KG1 (cell line): ENCODE results near the gene ILKAP.

ENCODE experiments used
- DNase-seq: peaks from one replicate; lab custom pipeline; 2025; lab: John Stamatoyannopoulos, UW

Gene ILKAP

DNA sequence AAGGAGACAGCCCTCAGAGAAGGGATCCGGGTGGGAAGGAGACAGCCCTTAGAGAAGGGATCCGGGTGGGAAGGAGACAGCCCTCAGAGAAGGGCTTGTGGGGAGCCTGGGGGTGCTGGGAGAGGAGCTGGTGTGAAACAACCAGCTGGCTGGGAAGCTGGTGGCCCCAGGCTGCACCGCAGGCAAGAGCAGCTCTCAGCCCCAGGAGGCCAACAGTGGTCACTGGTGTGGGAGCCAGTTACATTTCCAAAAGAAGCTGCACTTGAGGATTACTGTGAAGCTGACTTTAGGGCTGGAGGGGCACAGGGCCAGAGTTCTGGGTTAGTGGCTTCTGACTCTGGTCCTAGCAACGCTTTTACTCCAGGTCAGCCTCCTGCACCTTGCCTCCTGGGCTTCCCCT is 33.1 kb upstream of the ILKAP start:
- no peak for DNase-seq

DNA sequence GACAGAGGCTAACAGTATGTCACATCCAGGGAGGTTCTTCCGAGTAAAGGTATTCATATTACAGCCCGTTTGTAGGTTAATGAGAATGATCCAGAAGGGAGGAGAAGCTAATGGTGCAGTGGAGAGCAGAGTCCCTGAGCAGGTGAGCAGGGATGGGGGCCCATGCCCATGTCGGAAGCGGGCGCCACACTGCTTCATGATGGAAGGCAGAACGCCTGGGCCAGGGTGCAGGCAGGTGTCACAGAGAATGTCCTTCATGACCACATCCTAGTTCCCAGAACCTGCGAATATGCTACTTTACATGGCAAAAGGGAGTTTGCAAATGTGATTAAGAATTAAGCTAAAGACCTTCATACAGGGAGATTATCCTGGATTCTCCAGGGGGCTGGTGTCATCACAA is 32.4 kb upstream of the ILKAP start:
- DNase-seq = no peak

DNA sequence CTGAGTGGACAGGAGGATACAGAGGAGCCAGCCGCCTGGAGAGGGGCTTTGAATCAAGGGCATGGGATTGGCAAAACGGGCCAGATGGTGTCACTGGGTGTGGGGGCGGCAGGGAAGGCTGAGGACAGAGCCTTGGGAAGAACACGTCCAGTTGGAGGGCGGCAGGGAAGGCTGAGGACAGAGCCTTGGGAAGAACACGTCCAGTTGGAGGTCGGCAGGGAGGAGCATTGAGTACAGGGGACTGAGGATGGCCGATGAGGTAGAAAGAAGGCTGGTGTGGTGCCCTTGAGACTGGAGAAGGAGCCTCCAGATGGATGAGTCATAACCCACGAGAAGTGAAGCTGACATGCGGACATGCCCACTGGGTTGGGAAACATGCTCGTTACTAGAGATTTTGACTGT is 31.8 kb upstream of the ILKAP start:
- DNase-seq = no peak

- DNase-seq = no peak
Measured at GRCh38 chr2:238233625-238234024, 30.1 kb upstream of the ILKAP start.

- DNase-seq = no peak
Measured at GRCh38 chr2:238231809-238232208, 28.3 kb upstream of the ILKAP start.

- DNase-seq = peak; percentile 32
Measured at GRCh38 chr2:238231251-238231793, 27.8 kb upstream of the ILKAP start.

DNA sequence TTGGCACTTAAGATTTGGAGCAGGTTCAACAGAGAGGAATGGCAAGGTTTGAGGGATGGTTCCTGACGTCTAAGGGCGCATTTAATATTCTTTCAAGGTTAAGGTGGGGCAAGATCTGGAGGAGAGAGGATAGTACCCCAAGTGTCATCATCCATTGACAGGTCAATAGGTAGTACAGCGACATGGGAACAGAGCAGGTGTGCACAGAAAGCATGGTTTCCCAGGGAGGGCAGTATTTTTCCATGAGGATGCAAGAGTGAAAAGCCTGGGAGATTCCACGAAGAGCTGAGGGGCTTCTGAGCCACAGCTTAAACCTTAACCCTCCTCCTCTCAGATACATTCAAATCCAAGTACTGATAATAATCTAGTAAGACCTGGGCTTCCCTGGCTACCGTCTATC is 27.2 kb upstream of the ILKAP start:
- no peak for DNase-seq

DNA sequence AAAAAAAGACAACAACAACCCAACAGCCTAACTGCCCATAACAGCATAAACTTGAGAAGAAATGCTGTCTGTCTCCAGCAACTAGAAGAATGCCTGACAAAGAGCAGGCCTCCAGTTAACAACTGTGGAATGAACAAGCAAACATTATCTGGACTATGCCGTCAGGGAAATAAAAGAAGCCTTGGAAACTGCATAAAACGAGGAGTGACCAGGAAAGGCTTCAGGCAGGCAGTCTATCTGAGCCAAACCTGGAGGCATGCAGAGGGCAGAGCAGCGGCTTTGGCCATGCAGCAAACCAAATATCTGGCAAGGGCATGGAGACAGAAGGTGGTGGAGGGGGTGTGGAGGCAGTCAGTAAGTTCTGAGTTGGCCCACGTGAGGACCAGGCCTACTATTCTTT is 25.2 kb upstream of the ILKAP start:
- DNase-seq = no peak

GRCh38 chr2:238227587-238228032 is 24.1 kb upstream of the ILKAP start:
- no peak for DNase-seq

DNA sequence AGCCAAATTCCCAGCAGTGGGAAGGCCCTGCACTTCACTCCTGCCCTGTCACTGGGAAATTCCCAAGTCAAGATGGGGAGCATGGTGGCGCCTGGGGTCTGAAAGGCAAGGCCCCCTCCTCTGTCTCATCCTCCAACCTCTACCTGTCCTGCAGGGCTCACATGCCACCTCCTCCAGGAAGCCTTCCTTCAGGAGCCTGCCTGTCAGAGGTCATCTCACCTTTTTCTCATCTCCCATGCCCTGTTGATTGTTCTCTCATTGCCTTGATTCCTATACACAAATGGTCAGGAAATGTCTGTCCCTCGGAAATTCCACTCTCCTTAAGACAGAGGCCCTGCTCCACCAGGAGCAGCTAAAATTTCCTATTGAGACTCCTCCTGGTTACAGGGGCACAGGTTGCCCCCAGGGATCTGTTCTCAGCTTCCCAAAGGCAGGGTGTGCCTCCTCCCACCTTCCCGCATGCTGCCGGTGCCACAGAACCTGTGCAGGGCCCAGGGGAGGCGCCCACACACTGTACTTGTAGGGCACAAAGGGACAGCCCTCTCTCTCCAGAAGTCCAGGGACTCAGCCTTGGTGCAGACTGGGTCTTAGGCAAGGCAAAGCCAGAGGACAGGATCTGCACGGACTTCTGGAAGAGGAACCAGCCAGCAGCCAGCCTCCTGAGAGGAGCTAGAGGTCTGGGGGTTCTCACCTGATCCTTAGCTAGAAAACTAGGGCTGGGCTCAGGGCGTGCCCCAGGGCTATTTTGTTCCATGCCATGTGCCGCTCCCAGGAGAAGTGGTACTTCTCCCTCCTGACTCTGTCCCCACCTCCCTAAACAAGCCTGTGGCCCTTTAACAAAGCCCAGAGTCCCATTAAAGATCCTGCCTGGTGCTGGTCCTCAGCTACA is 23.4 kb upstream of the ILKAP start:
- DNase-seq = no peak

- no peak for DNase-seq
Measured at GRCh38 chr2:238225911-238226697, 22.6 kb upstream of the ILKAP start.

DNA sequence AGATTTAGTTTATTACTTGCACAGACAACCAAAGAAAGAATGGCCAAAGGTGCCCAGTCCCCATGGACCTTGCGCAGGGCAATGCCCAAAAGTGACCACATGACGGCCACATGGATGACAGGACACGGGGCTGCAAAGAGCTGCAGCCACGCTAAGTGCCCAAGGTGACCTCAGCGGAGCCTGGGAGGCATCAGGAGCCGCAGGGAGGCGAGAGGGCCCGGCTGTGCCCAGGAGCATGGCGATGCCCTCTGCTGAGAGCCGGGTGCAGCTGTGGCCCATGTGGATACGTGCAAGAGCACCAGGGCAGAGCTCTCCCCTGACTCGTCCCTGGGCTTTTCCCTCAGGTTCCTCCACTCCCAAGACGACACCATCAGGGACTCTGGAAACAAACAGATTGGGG is 21.6 kb upstream of the ILKAP start:
- DNase-seq = no peak

DNA sequence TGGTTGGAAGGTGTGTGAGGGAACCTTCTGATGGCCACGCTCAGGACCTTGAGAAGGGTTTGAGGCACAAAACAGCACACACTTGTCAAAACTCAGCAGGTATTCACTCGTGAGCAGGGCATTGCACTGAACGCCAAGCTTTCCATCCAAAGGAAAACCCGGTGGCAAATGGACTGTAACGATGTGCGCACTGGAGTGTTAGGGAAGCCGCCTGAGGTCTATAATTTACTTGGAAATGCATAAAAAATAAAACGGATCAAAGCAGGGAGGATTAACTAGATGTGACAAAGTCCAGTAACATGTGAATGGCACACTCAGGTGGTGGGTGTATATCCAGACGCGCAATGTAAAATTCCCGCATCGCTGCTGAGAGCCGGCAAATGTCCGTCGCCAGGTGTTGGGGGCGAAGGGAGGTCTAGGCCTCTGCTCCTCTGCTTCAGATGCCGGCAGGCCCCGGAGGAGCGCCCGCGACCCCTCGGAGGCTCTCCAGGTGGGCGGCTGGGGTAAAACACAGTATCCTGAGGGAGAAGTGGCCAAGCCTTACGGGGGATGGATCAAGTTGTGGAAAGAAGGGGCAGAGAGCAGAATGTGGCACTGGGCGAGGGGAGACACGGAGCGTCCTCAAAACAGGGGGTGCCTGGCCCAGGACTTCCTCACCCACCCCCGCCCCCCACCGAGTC is 21.0 kb upstream of the ILKAP start:
- DNase-seq = no peak

GRCh38 chr2:238220892-238221521 is 17.5 kb upstream of the ILKAP start:
- no peak for DNase-seq

DNA sequence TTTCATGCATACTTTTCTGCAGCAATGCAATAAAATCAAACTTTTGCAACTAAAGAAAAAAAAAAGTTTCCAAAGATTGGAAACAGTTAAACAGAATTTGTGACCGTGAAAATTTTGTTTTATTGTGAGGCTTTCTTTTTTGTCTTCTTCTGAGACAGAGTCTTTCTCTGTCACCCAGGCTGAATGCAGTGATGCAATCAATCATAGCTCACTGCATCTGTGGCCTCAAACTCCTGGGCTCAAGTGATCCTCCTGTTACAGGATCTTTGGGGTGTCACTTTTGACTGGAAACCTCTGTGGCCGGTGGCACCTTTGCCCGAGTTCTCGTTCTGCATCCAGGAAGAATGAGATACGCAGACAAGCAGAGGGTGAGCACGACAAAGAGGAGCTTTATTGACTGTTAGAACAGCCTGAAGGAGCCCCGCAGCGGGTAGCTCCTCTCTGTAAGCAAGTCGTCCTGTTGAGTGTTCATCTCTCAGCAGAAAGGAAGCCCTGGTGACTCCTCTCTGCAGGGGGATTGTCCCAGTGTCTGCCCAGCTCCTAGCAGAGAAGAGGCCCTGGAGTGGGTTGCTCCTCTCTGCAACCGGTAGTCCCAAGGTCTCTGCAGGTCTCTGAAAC is 16.9 kb upstream of the ILKAP start:
- no peak for DNase-seq

DNA sequence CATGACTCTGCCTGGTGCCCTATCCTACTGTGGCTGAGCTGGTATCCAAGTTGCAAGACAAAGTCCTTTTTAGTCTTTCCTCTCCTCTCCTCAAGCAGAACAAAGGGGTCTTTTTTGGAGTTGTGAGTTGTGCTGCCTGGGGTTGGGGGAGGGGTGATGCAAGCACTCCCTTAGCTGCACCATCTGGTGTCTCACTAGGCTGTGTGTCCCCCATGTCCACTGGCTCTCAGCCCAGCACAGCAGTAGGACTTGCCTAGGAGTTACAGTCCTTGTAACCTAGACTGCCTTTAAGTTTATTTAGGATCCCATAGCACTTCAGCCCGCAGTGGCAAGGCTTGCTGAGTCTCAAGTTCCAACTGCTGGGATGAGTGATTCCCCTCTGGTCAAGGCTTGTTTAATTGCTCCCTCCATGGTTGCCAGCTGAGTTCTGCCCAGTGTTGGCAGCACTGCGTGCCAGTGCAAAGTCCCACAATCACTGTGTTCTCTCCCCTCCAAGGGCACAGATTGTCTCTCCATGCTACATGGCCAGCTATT is 13.2 kb upstream of the ILKAP start:
- DNase-seq = no peak

DNA sequence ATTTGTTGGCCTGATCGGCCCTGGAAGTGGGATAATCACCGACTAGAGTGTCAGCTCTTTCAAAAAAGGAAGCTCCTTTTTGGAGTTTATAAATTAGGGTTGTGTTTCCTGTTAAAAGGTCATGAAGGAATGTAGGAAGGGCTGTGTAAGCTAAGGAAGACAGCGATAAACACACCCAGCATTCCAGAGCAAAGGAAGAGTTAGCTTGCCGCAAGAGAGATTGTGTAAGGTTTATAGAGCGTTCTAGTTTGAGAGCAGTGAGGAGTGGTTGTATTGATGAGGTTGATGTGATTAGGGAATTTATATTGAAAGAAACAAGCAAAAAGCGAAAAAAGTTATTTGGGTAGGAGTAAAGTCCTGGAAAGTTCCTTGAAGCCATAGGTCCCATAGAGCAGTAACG is 3.5 kb upstream of the ILKAP start:
- no peak for DNase-seq

- DNase-seq = no peak
Measured at GRCh38 chr2:238203973-238204683, 633 bp upstream of the ILKAP start.

DNA sequence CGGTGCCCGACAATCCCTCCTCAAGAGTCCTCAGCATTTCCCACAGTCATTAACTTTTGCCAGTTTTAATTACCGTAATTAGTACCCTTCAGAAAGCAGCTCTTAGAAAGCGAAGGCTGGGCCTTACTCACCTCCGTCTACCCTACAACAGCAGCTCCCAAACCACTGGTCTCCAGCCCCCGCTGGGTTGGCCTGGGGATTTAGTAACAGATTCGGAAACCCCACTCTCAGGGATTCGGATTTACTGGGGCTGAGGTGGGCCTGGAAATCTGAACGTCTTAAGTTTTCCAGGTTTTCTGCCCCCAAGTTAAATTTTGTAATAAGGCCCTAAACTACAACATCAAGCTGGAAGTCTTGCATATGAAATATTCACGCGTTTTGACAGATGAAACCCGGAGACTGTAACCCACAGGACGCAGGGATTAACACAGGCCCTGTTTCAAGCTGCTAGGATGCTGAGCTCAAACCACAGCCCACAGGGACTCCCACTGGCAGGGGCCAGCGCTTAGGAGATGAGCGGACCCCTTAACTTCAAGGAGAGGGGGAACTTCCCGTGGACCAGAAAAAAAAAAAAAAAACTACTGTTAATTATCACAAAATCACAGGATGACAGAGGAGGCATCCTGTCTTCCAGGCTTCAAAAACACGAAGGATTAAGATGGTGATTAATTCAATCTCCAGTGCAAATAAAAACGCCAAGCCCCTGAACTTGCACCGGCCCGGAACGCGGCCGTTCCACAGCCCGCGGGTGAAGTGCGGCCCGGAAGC is 985 bp downstream of the ILKAP start:
- DNase-seq = no peak

DNA sequence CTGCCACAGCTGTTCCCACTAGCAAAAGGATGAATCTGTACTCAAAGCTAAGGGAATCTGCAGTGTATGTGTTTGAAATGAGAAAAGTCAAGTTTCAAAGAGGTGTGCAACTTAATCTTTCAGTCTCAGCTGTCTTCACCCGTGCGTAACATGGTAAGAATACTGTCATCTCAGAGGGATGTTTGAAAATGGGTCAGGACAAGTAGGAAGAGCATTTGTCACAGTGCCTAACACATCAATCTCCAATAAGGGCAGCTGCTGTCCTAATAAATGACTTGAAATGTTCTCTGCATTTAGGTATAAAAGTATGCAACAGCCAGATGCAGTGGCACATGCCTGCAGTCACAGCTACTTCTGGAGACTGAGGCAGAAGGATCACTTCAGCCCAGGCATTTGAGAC is 13.1 kb downstream of the ILKAP start:
- no peak for DNase-seq
